Tibial artery (tissue), 4 donors: ENCODE measurements around the gene SNAI1.

ENCODE experiments used
- DNase-seq, 2 donors: peaks; one replicate each; pipeline ENCODE4 v3.0.0-alpha.2; 2019
- H3K27ac ChIP-seq, 2 donors: fragments of 200-600 bp; sonication (generic) in 1 of 2; 1 replicate in 1 of 2; 2 replicates in 1 of 2; pipeline ENCODE4 v1.5.1; 2018 to 2019; ENCODE audit warnings: mild to moderate bottlenecking in 1 of 2
- H3K27me3 ChIP-seq, 2 donors: fragments of 200-600 bp; sonication (generic) in 1 of 2; one replicate each; pipeline versions ENCODE4 v1.5.1 to v1.6.0; 2016 to 2019
- H3K36me3 ChIP-seq, 3 donors: fragments of 200-600 bp; sonication (generic) in 2 of 3; one replicate each; pipeline ENCODE4 v1.5.1; 2016 to 2019; ENCODE audit warnings: mild to moderate bottlenecking in 2 of 3
- H3K4me1 ChIP-seq, 4 donors: fragments of 200-600 bp; sonication (generic) in 2 of 4; 1 replicate in 3 of 4; 2 replicates in 1 of 4; pipeline ENCODE4 v1.5.1; 2016 to 2019
- H3K4me3 ChIP-seq, 2 donors: fragments of 200-600 bp; sonication (generic) in 1 of 2; 1 replicate in 1 of 2; 2 replicates in 1 of 2; pipeline ENCODE4 v1.5.1; 2018 to 2019; ENCODE audit warnings: mild to moderate bottlenecking in 2 of 2
- H3K9me3 ChIP-seq, 3 donors: fragments of 200-600 bp; sonication (generic) in 1 of 3; one replicate each; pipeline ENCODE4 v1.5.1; 2016 to 2019
- intact Hi-C: fragments of 100-400 bp; cut with DNase I; formaldehyde crosslinking; loops from one replicate; pipeline ENCODE4 v1.15.0; 2023; ENCODE audit warnings: low total_unique reads
- TF ChIP-seq, protein P1 (sequence below), 2 experiments: fragments of 200-600 bp in 1 of 2; fragments of 450-650 bp in 1 of 2; IDR thresholded peaks; one replicate each; pipeline ENCODE4 v1.5.1; 2017 to 2019; ENCODE audit warnings: antibody characterized with exemption in 2 of 2, mild to moderate bottlenecking in 1 of 2, moderate library complexity in 1 of 2

SNAI1 gene

GRCh38 chr20:49982346-49983122 lies at the start of gene SNAI1:
SNAI1 (plus strand) TSS chr20:49982980; CDS start chr20:49983060, 80 bp downstream.
- H3K4me1 ChIP-seq, result peaks cover 0 to 59% (median 35%) of the 10 kb centered on the region in 4 donors
- H3K4me3 ChIP-seq, result peak within 1 kb of the TSS; percentile 48 to 54
- H3K27me3 ChIP-seq, result no peaks in the 10 kb centered on the region
- H3K27ac ChIP-seq, result peak within 1 kb of the TSS; percentile 53 to 70
- TF ChIP-seq, protein P1, sequence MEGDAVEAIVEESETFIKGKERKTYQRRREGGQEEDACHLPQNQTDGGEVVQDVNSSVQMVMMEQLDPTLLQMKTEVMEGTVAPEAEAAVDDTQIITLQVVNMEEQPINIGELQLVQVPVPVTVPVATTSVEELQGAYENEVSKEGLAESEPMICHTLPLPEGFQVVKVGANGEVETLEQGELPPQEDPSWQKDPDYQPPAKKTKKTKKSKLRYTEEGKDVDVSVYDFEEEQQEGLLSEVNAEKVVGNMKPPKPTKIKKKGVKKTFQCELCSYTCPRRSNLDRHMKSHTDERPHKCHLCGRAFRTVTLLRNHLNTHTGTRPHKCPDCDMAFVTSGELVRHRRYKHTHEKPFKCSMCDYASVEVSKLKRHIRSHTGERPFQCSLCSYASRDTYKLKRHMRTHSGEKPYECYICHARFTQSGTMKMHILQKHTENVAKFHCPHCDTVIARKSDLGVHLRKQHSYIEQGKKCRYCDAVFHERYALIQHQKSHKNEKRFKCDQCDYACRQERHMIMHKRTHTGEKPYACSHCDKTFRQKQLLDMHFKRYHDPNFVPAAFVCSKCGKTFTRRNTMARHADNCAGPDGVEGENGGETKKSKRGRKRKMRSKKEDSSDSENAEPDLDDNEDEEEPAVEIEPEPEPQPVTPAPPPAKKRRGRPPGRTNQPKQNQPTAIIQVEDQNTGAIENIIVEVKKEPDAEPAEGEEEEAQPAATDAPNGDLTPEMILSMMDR (IDR thresholded peaks at IDR 0.05), result peak; percentile 20 to 39
- no peaks in the 10 kb centered on the region for H3K36me3 ChIP-seq
- H3K9me3 ChIP-seq, result no peaks in the 10 kb centered on the region
- intact Hi-C loops, result no loop called here
- DNase-seq, result peak; percentile 62 to 79

DNA sequence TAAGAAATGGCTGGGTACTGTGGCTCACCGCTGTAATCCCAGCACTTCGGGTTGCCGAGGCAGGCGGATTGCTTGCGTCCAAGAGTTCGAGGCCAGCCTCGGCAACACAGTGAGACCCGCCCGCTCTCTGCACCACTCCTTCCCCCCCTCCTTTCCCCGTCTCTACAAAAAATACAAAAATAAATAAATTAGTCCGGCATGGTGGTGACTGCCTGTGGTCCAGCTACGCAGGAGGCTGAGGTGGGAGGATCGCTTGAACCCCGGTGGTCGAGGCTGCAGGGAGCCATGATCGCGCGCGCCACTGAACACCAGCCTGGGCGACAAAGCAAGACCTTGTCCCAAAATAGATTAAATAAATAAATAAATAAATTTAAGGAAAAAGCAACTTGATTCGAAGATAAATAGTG lies 47.0 kb upstream of the SNAI1 start:
- DNase-seq, result no peak
- peaks cover 0 to 31% (median 25%) of the 10 kb centered on the region in 4 donors for H3K4me1 ChIP-seq
- intact Hi-C loops, result no loop called here
- peak overlapping the region; percentile 86 to 91 for H3K27ac ChIP-seq
- TF ChIP-seq, protein P1 (IDR thresholded peaks at IDR 0.05), result no peak
- H3K27me3 ChIP-seq, result no peaks in the 10 kb centered on the region
- no peaks in the 10 kb centered on the region for H3K9me3 ChIP-seq
- peak overlapping the region; percentile 86 to 87 for H3K4me3 ChIP-seq
- peaks cover 0 to 2% (median 0%) of the 10 kb centered on the region in 3 donors for H3K36me3 ChIP-seq

GRCh38 chr20:49936153-49937026 lies 46.4 kb upstream of the SNAI1 start, which contains the start of gene RNF114:
RNF114 (plus strand) TSS chr20:49936397; CDS start chr20:49936413, 16 bp downstream.
- Histone ChIP-seq H3K9me3 (no peaks in the 10 kb centered on the region), H3K27me3 (no peaks in the 10 kb centered on the region), H3K4me3 (peak within 1 kb of the TSS; percentile 86 to 87), H3K4me1 (peaks cover 0 to 33% (median 25%) of the 10 kb centered on the region in 4 donors), H3K27ac (peak within 1 kb of the TSS; percentile 86 to 91), H3K36me3 (peaks cover 0 to 8% (median 2%) of the 10 kb centered on the region in 3 donors)
- intact Hi-C loops, result no loop called here
- peak; percentile 87 to 95 for DNase-seq
- TF ChIP-seq, protein P1 (IDR thresholded peaks at IDR 0.05), result no peak

DNA sequence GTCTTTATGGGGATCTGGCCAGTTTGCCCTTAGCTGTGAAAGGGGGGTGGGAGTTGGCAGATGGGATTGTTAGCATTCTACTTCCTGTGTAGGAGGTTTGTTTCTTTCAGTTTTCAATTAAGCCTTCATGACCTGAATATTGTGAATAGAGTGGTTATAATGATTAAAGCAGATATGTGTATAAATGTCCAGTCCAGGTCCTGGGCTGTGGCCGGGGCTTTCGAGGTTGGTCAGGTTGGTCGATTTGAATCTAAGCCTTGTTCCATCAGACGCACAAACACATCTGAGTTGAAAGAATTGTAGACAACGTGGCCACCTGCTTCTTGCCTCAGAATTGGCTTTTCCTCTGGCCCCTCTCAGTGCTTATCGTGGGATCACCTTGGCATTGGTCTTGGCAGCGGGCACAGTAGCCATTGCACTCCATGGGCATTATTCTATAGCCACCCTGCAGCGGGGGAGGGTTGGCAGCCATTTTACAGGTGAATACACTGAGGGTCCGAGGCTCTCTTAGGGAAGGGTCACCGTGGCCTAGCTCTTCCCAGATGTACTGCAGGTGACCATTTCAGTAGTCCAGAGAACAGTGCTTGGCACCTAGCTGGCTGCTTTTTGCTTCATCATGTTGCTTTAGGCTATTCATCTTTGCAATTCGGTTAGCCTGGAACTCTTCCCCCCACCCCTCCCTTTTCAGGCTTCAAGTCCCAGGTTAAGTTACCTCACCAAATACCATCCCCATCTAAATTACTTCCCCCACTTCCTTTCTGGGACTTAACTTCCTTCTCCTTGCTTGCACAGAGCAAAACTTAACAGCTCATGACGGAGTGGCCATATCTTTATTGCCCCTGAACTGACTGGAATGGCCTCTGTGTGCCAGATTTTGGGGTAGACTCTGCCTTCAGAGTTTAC lies 45.5 kb upstream of the SNAI1 start:
- Histone ChIP-seq H3K36me3 (peaks cover 0 to 17% (median 10%) of the 10 kb centered on the region in 3 donors), H3K9me3 (no peaks in the 10 kb centered on the region), H3K4me3 (peak overlapping the region; percentile 86 to 87), H3K27ac (peak overlapping the region; percentile 86 to 91), H3K4me1 (peaks cover 0 to 33% (median 31%) of the 10 kb centered on the region in 4 donors), H3K27me3 (no peaks in the 10 kb centered on the region)
- TF ChIP-seq, protein P1 (IDR thresholded peaks at IDR 0.05), result no peak
- DNase-seq, result peak in 1 of 2 donors; percentile 61
- intact Hi-C loops, result no loop called here
